HepG2 (cell line): ENCODE data around the gene TGFBI. TPM values are rescaled to one million over a fixed set of nuclear protein-coding genes. Genes with fewer than 3 reads are reported as not detected.

ENCODE experiments used
- ATAC-seq: fragments of 200-7000 bp; cut with Tn5 transposase; 3 replicates; pipeline ENCODE4 v1.9.1; 2020; ENCODE audit warnings: mild to moderate bottlenecking, moderate library complexity
- BruUV-seq: library from RNA; stranded (reverse); fragments of 400-500 nt; replicated peaks from 2 replicates; lab custom pipeline; 2021; lab: Mats Ljungman, UMichigan
- CTCF ChIA-PET: fragments of 300-600 bp; formaldehyde crosslinking; extraction: SDS; loops from one replicate; lab custom pipeline; 2021; ENCODE audit warnings: low total read pairs, inconsistent platforms, low intra/inter-chr PET ratio; lab: Yijun Ruan, JAX
- POLR2A ChIA-PET: fragments of 350-600 bp; sonication (Branson Sonifier 250); formaldehyde crosslinking; loops from one replicate; lab custom pipeline; 2020; ENCODE audit warnings: antibody characterized with exemption, inconsistent platforms; lab: Yijun Ruan, JAX
- DNase-seq: peaks from one replicate; pipeline ENCODE4 v3.0.0-alpha.2; 2015; ENCODE audit warnings: low spot score
- FAIRE-seq: peaks from 3 replicates; lab custom pipeline; 2011; peaks lifted over from hg19 to GRCh38; lab: Jason Lieb, UNC
- H2AFZ ChIP-seq: one replicate; pipeline ENCODE4 v1.6.1; 2011; ENCODE audit warnings: low read length, inconsistent platforms
- H3K27ac ChIP-seq: fragments of 300-600 bp; 3 replicates; pipeline ENCODE4 v1.8.0; 2011; ENCODE audit warnings: mixed run types, mild to moderate bottlenecking, mixed read lengths, low read length, inconsistent platforms; ENCODE audit not compliant: insufficient read depth; ENCODE audit errors: extremely low read length
- H3K27me3 ChIP-seq, 2 experiments: fragments of 200-600 bp in 1 of 2; 2 replicates in 1 of 2; 3 replicates in 1 of 2; pipeline versions ENCODE4 v1.6.0 to v1.8.0; 2011; ENCODE audit warnings: low read length in 2 of 2, mild to moderate bottlenecking in 2 of 2, moderate library complexity in 2 of 2, inconsistent platforms in 1 of 2; ENCODE audit not compliant: insufficient read depth in 2 of 2, control insufficient read depth in 1 of 2
- H3K36me3 ChIP-seq, 2 experiments: fragments of 200-600 bp in 1 of 2; replicated peaks in 1 of 2; 2 replicates in 1 of 2; 3 replicates in 1 of 2; pipeline versions ENCODE4 v1.5.1 to v1.8.0; 2011; ENCODE audit warnings: low read length in 2 of 2, inconsistent platforms in 1 of 2; ENCODE audit not compliant: insufficient read depth in 2 of 2, control insufficient read depth in 1 of 2
- H3K4me1 ChIP-seq: 2 replicates; pipeline ENCODE4 v1.5.1; 2012; ENCODE audit warnings: low read length, inconsistent platforms; ENCODE audit not compliant: insufficient read depth
- H3K4me2 ChIP-seq: 2 replicates; pipeline ENCODE4 v1.6.0; 2011; ENCODE audit warnings: low read depth, low read length, inconsistent platforms
- H3K4me3 ChIP-seq, 3 experiments: fragments of 200-600 bp in 1 of 3; sonication (generic), shearing (Covaris generic) in 1 of 3; replicated peaks in 1 of 3; 2 replicates each; pipeline ENCODE4 v1.5.1; 2011 to 2016; ENCODE audit warnings: low read length in 3 of 3, inconsistent platforms in 2 of 3, low read depth in 2 of 3, mild to moderate bottlenecking in 2 of 3, control low read depth in 1 of 3, mixed read lengths in 1 of 3; ENCODE audit not compliant: insufficient read depth in 1 of 3
- H3K79me2 ChIP-seq: one replicate; pipeline ENCODE4 v1.6.1; 2011; ENCODE audit warnings: low read length, inconsistent platforms; ENCODE audit not compliant: insufficient read depth
- H3K9ac ChIP-seq: 2 replicates; pipeline ENCODE4 v1.6.0; 2011; ENCODE audit warnings: mild to moderate bottlenecking, low read depth, low read length, inconsistent platforms; ENCODE audit not compliant: insufficient read depth
- H3K9me3 ChIP-seq: 2 replicates; pipeline ENCODE4 v1.5.1; 2012; ENCODE audit warnings: mild to moderate bottlenecking, low read length
- H4K20me1 ChIP-seq: 2 replicates; pipeline ENCODE4 v1.6.0; 2011; ENCODE audit warnings: inconsistent platforms, mild to moderate bottlenecking, low read length, moderate library complexity; ENCODE audit not compliant: insufficient read depth
- MED13 ChIP-seq: sonication (generic); formaldehyde crosslinking; IDR thresholded peaks from 2 replicates; pipeline ENCODE4 v1.5.0; 2020; ENCODE audit warnings: missing genetic modification reagents
- WGBS: methylation state at CpG from one replicate; pipeline ENCODE4 v1.1.6; 2017; ENCODE audit warnings: low lambda C conversion rate; 5-methylcytosine and 5-hydroxymethylcytosine counted together
- in situ Hi-C: cut with HindIII; loops from 2 replicates; pipeline ENCODE4 v1.10.0; 2017; ENCODE audit warnings: low pct_unique_long_range_greater_than_20kb; ENCODE audit not compliant: extremely low pct_ligation_motif_present
- intact Hi-C: fragments of 100-400 bp; cut with micrococcal nuclease; formaldehyde crosslinking; loops from one replicate; pipeline ENCODE4 v1.10.0; 2022; ENCODE audit not compliant: unreplicated experiment
- polyA plus RNA-seq, 8 experiments: library from polyadenylated mRNA; depleted of rRNA in 3 of 8; stranded (reverse) in 7 of 8; unstranded in 1 of 8; fragments of >200 nt; fragmentation: Illumina TruSeq in 4 of 8; extraction: Trizol in 4 of 8; gene quantifications; 2 replicates each; pipeline versions ENCODE4 v1.2.1 to v1.2.3, GENCODE V29; 2011 to 2016; ENCODE audit warnings: low read depth in 4 of 8, missing spikeins in 1 of 8, mixed read lengths in 1 of 8; ENCODE audit not compliant: insufficient read depth in 1 of 8
- total RNA-seq, 5 experiments: library from RNA; depleted of rRNA; stranded (reverse); fragments of >200 nt; fragmentation: Illumina TruSeq; extraction: Trizol; gene quantifications; 2 replicates each; pipeline ENCODE4 v1.2.3, GENCODE V29; 2016; ENCODE audit warnings: low read depth in 1 of 5
- TF ChIP-seq, protein P1 (sequence below): sonication (generic); formaldehyde crosslinking; IDR thresholded peaks from 2 replicates; pipeline ENCODE4 v1.5.1; 2020; ENCODE audit warnings: mild to moderate bottlenecking, moderate library complexity, missing genetic modification reagents

Gene TGFBI
- total and polyA plus RNA-seq, 2 of the 13 experiments (the other 11 are each of a cell fraction or from before 2014, with no cell fraction given), result 275 to 457 TPM

DNA sequence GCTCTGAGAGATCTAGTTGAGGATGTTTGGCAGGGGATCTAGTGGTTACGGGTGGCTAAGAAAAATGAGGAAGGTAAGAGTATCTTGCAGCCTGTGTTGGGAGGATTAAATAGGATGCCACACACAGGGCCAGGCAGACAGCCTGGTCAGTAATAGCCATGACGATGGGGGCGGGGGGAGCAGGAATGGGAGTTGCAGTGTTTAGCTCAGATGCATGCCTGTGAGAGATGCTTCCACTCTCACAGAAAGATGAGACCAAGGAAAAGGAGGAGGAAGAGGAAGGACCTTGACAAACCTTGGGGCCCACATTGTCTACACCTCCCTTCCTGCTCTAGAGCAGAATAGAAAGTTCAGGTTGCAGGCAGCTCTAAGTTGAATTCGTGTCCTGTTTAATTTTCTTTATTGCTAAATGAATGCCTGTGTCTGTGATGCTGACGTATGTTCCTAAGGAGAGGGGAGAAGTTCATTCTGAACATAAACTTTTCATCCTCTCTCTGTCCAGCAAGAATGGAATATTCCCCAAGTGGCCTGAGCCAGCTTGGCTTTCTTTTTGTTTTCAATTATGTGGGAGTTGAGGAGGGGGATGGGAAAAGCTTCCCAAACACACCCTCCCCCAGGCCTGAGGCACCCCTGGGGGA lies 28.7 kb downstream of the TGFBI start:
- peaks cover 34 to 62% of the 10 kb centered on the region in 2 experiments for H3K36me3 ChIP-seq
- TF ChIP-seq, protein P1, sequence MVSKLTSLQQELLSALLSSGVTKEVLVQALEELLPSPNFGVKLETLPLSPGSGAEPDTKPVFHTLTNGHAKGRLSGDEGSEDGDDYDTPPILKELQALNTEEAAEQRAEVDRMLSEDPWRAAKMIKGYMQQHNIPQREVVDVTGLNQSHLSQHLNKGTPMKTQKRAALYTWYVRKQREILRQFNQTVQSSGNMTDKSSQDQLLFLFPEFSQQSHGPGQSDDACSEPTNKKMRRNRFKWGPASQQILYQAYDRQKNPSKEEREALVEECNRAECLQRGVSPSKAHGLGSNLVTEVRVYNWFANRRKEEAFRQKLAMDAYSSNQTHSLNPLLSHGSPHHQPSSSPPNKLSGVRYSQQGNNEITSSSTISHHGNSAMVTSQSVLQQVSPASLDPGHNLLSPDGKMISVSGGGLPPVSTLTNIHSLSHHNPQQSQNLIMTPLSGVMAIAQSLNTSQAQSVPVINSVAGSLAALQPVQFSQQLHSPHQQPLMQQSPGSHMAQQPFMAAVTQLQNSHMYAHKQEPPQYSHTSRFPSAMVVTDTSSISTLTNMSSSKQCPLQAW (CRISPR knock-in tag), result 0 out of 2 replicates have a peak, but pooled peaks have one; percentile 19
- no peak for TF ChIP-seq MED13 (CRISPR knock-in tag)
- H4K20me1 ChIP-seq, result no peaks in the 10 kb centered on the region
- H3K9me3 ChIP-seq, result no peaks in the 10 kb centered on the region
- intact Hi-C loops (loop anchor here (1.0 to 2.0 kb wide), 3 partner anchors 29 to 171 kb away; partner anchors contain the start of gene TGFBI), in situ Hi-C loops (no loop called here)
- FAIRE-seq, result no peak
- no TSS peak for BruUV-seq
- peaks cover 78% of the 10 kb centered on the region for H3K4me1 ChIP-seq
- DNase-seq, result no peak
- peak overlapping the region; percentile 89 for H3K27ac ChIP-seq
- 69% methylated on average over 5 of the region's 5 CpGs for WGBS
- no peak overlapping the region for H2AFZ ChIP-seq
- H3K4me2 ChIP-seq, result peak overlapping the region; percentile 65
- no peaks in the 10 kb centered on the region for H3K79me2 ChIP-seq
- H3K27me3 ChIP-seq, result no peaks in the 10 kb centered on the region
- H3K4me3 ChIP-seq, result no peak overlapping the region; a peak in 1 of 6 replicates
- CTCF ChIA-PET, result interaction anchor here (1.7 to 2.0 kb wide), 2 partner anchors 84 to 112 kb away, joined by 5 to 7 read pairs; no protein-coding TSS in a partner anchor
- POLR2A ChIA-PET, result interaction anchor here (0.8 to 2.5 kb wide), 9 partner anchors 9 to 85 kb away, joined by 3 to 26 read pairs (median 9); partner anchors contain the start of gene TGFBI
- peak overlapping the region; percentile 50 for H3K9ac ChIP-seq
- no peak for ATAC-seq
